ENCODE data around the gene ST8SIA2.

Gene ST8SIA2

GRCh38 chr15:92443381-92443780 is 49.7 kb downstream of the ST8SIA2 start:
- no peaks in the 10 kb centered on the region for H3K79me2 ChIP-seq (ENCODE audit: control insufficient read depth, insufficient read depth, low read length, unreplicated experiment)
- no peaks in the 10 kb centered on the region for H3K4me1 ChIP-seq (ENCODE audit: control insufficient read depth, insufficient read depth, low read length, unreplicated experiment)
- no peak overlapping the region for H3K27ac ChIP-seq (ENCODE audit: low read depth, low read length)
- H3K36me3 ChIP-seq (ENCODE audit: insufficient read depth, low read length): no peaks in the 10 kb centered on the region
- H3K4me3 ChIP-seq (ENCODE audit: low read depth, low read length): no peak overlapping the region
- H3K27me3 ChIP-seq (ENCODE audit: insufficient read depth, low read length): no peaks in the 10 kb centered on the region
- H2AFZ ChIP-seq (ENCODE audit: low read length, unreplicated experiment): no peak overlapping the region

DNA sequence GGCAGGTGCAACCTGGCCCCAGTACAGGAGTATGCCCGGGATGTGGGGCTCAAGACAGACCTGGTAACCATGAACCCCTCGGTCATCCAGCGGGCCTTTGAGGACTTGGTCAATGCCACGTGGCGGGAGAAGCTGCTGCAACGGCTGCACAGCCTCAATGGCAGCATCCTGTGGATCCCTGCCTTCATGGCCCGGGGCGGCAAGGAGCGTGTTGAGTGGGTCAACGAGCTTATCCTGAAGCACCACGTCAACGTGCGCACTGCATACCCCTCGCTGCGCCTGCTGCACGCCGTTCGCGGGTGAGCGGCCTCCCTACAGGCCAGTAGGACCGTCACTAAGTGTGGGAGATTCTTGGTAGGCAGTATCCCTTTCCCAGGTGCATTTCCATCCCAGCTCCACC is 51.0 kb downstream of the ST8SIA2 start:
- Histone ChIP-seq H3K36me3 (ENCODE audit: insufficient read depth, low read length) (no peaks in the 10 kb centered on the region), H3K4me3 (ENCODE audit: low read depth, low read length) (no peak overlapping the region)

GRCh38 chr15:92448370-92448769 is 54.7 kb downstream of the ST8SIA2 start:
- no peaks in the 10 kb centered on the region for H3K36me3 ChIP-seq (ENCODE audit: insufficient read depth, low read length)
- H3K27ac ChIP-seq (ENCODE audit: low read depth, low read length): no peak overlapping the region
- no peaks in the 10 kb centered on the region for H3K79me2 ChIP-seq (ENCODE audit: control insufficient read depth, insufficient read depth, low read length, unreplicated experiment)
- no peaks in the 10 kb centered on the region for H3K4me1 ChIP-seq (ENCODE audit: control insufficient read depth, insufficient read depth, low read length, unreplicated experiment)
- no peak overlapping the region for H2AFZ ChIP-seq (ENCODE audit: low read length, unreplicated experiment)
- no peaks in the 10 kb centered on the region for H3K27me3 ChIP-seq (ENCODE audit: insufficient read depth, low read length)
- no peak overlapping the region for H3K4me3 ChIP-seq (ENCODE audit: low read depth, low read length)

More for the DNA sequence above, 51.0 kb downstream of the ST8SIA2 start:
- no peaks in the 10 kb centered on the region for H3K27me3 ChIP-seq (ENCODE audit: insufficient read depth, low read length)
- H3K27ac ChIP-seq (ENCODE audit: low read depth, low read length): no peak overlapping the region
- H3K79me2 ChIP-seq (ENCODE audit: control insufficient read depth, insufficient read depth, low read length, unreplicated experiment): no peaks in the 10 kb centered on the region
- no peaks in the 10 kb centered on the region for H3K4me1 ChIP-seq (ENCODE audit: control insufficient read depth, insufficient read depth, low read length, unreplicated experiment)
- no peak overlapping the region for H2AFZ ChIP-seq (ENCODE audit: low read length, unreplicated experiment)

GRCh38 chr15:92449476-92449875 is 55.8 kb downstream of the ST8SIA2 start:
- H3K79me2 ChIP-seq (ENCODE audit: control insufficient read depth, insufficient read depth, low read length, unreplicated experiment): no peaks in the 10 kb centered on the region
- H3K4me3 ChIP-seq (ENCODE audit: low read depth, low read length): no peak overlapping the region
- no peaks in the 10 kb centered on the region for H3K4me1 ChIP-seq (ENCODE audit: control insufficient read depth, insufficient read depth, low read length, unreplicated experiment)
- no peak overlapping the region for H2AFZ ChIP-seq (ENCODE audit: low read length, unreplicated experiment)
- no peaks in the 10 kb centered on the region for H3K36me3 ChIP-seq (ENCODE audit: insufficient read depth, low read length)
- H3K27ac ChIP-seq (ENCODE audit: low read depth, low read length): no peak overlapping the region
- H3K27me3 ChIP-seq (ENCODE audit: insufficient read depth, low read length): no peaks in the 10 kb centered on the region

- no peak overlapping the region for H2AFZ ChIP-seq (ENCODE audit: low read length, unreplicated experiment)
- no peaks in the 10 kb centered on the region for H3K27me3 ChIP-seq (ENCODE audit: insufficient read depth, low read length)
- no peak overlapping the region for H3K4me3 ChIP-seq (ENCODE audit: low read depth, low read length)
- H3K4me1 ChIP-seq (ENCODE audit: control insufficient read depth, insufficient read depth, low read length, unreplicated experiment): no peaks in the 10 kb centered on the region
- H3K79me2 ChIP-seq (ENCODE audit: control insufficient read depth, insufficient read depth, low read length, unreplicated experiment): no peaks in the 10 kb centered on the region
- H3K36me3 ChIP-seq (ENCODE audit: insufficient read depth, low read length): no peaks in the 10 kb centered on the region
- no peak overlapping the region for H3K27ac ChIP-seq (ENCODE audit: low read depth, low read length)
Observed at GRCh38 chr15:92451225-92451825, 57.6 kb downstream of the ST8SIA2 start.

GRCh38 chr15:92452143-92452542 is 58.5 kb downstream of the ST8SIA2 start:
- Histone ChIP-seq H2AFZ (ENCODE audit: low read length, unreplicated experiment) (no peak overlapping the region), H3K27ac (ENCODE audit: low read depth, low read length) (no peak overlapping the region)

DNA sequence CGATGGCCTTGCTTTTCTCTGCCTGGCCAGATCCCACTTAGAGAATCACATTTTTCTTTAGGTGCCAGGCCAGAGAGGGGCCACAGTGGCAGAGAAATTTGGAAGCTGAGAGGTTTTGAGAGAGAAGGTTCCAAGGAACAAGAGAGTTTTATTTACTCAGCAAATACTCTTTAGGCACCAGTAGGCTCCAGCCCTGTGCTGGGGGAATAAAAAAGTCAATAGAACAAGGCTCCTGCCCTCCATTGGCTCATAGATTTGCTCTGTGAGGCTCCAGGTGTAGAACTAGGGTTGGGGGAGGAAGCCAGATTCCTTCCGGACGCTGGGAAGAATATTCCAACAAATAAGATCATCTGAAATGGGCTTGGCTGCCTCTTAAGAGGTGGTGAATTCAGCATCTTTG is 59.9 kb downstream of the ST8SIA2 start:
- no peak overlapping the region for H3K4me3 ChIP-seq (ENCODE audit: low read depth, low read length)
- H3K27ac ChIP-seq (ENCODE audit: low read depth, low read length): no peak overlapping the region
- no peaks in the 10 kb centered on the region for H3K36me3 ChIP-seq (ENCODE audit: insufficient read depth, low read length)
- H3K79me2 ChIP-seq (ENCODE audit: control insufficient read depth, insufficient read depth, low read length, unreplicated experiment): no peaks in the 10 kb centered on the region
- H3K4me1 ChIP-seq (ENCODE audit: control insufficient read depth, insufficient read depth, low read length, unreplicated experiment): no peaks in the 10 kb centered on the region
- no peak overlapping the region for H2AFZ ChIP-seq (ENCODE audit: low read length, unreplicated experiment)
- H3K27me3 ChIP-seq (ENCODE audit: insufficient read depth, low read length): no peaks in the 10 kb centered on the region

More at GRCh38 chr15:92452143-92452542, 58.5 kb downstream of the ST8SIA2 start:
- Histone ChIP-seq H3K4me1 (ENCODE audit: control insufficient read depth, insufficient read depth, low read length, unreplicated experiment) (no peaks in the 10 kb centered on the region), H3K4me3 (ENCODE audit: low read depth, low read length) (no peak overlapping the region), H3K27me3 (ENCODE audit: insufficient read depth, low read length) (no peaks in the 10 kb centered on the region), H3K79me2 (ENCODE audit: control insufficient read depth, insufficient read depth, low read length, unreplicated experiment) (no peaks in the 10 kb centered on the region), H3K36me3 (ENCODE audit: insufficient read depth, low read length) (no peaks in the 10 kb centered on the region)

GRCh38 chr15:92454555-92455105 is 60.9 kb downstream of the ST8SIA2 start:
- Histone ChIP-seq H3K4me3 (ENCODE audit: low read depth, low read length) (no peak overlapping the region), H2AFZ (ENCODE audit: low read length, unreplicated experiment) (no peak overlapping the region), H3K36me3 (ENCODE audit: insufficient read depth, low read length) (no peaks in the 10 kb centered on the region), H3K4me1 (ENCODE audit: control insufficient read depth, insufficient read depth, low read length, unreplicated experiment) (no peaks in the 10 kb centered on the region), H3K27me3 (ENCODE audit: insufficient read depth, low read length) (no peaks in the 10 kb centered on the region), H3K27ac (ENCODE audit: low read depth, low read length) (no peak overlapping the region), H3K79me2 (ENCODE audit: control insufficient read depth, insufficient read depth, low read length, unreplicated experiment) (no peaks in the 10 kb centered on the region)

- Histone ChIP-seq H3K79me2 (ENCODE audit: control insufficient read depth, insufficient read depth, low read length, unreplicated experiment) (no peaks in the 10 kb centered on the region), H3K4me3 (ENCODE audit: low read depth, low read length) (no peak overlapping the region)
Observed at GRCh38 chr15:92455271-92455670, 61.6 kb downstream of the ST8SIA2 start.

GRCh38 chr15:92457471-92458041 is 63.9 kb downstream of the ST8SIA2 start:
- Histone ChIP-seq H3K4me3 (ENCODE audit: low read depth, low read length) (no peak overlapping the region), H3K36me3 (ENCODE audit: insufficient read depth, low read length) (no peaks in the 10 kb centered on the region), H3K27me3 (ENCODE audit: insufficient read depth, low read length) (no peaks in the 10 kb centered on the region), H2AFZ (ENCODE audit: low read length, unreplicated experiment) (no peak overlapping the region), H3K27ac (ENCODE audit: low read depth, low read length) (no peak overlapping the region), H3K79me2 (ENCODE audit: control insufficient read depth, insufficient read depth, low read length, unreplicated experiment) (no peaks in the 10 kb centered on the region), H3K4me1 (ENCODE audit: control insufficient read depth, insufficient read depth, low read length, unreplicated experiment) (no peaks in the 10 kb centered on the region)

More at GRCh38 chr15:92455271-92455670, 61.6 kb downstream of the ST8SIA2 start:
- Histone ChIP-seq H3K36me3 (ENCODE audit: insufficient read depth, low read length) (no peaks in the 10 kb centered on the region), H3K27ac (ENCODE audit: low read depth, low read length) (no peak overlapping the region), H3K4me1 (ENCODE audit: control insufficient read depth, insufficient read depth, low read length, unreplicated experiment) (no peaks in the 10 kb centered on the region), H3K27me3 (ENCODE audit: insufficient read depth, low read length) (no peaks in the 10 kb centered on the region), H2AFZ (ENCODE audit: low read length, unreplicated experiment) (no peak overlapping the region)

- Histone ChIP-seq H3K27me3 (ENCODE audit: insufficient read depth, low read length) (no peaks in the 10 kb centered on the region), H3K27ac (ENCODE audit: low read depth, low read length) (no peak overlapping the region), H3K4me3 (ENCODE audit: low read depth, low read length) (no peak overlapping the region), H3K36me3 (ENCODE audit: insufficient read depth, low read length) (no peaks in the 10 kb centered on the region), H3K79me2 (ENCODE audit: control insufficient read depth, insufficient read depth, low read length, unreplicated experiment) (no peaks in the 10 kb centered on the region), H3K4me1 (ENCODE audit: control insufficient read depth, insufficient read depth, low read length, unreplicated experiment) (no peaks in the 10 kb centered on the region), H2AFZ (ENCODE audit: low read length, unreplicated experiment) (no peak overlapping the region)
Observed at GRCh38 chr15:92460023-92460422, 66.3 kb downstream of the ST8SIA2 start.
